Activated CD8-positive, alpha-beta T cell treated with anti-CD3 and anti-CD28 coated beads, Interleukin-2, amount 10 ng/mL, durations not matched to agents 7 days and 5 days (primary cell): ENCODE results near the gene VENTX. TPM values are rescaled to one million over a fixed set of nuclear protein-coding genes. Genes with fewer than 3 reads are reported as not detected.
"Not testable (repeated sequence)": the region's sequence is repeated elsewhere in the genome, so short reads cannot be mapped to it uniquely, and the experiment has no call there.

Source experiments
- ATAC-seq: fragments of 150-1000 bp; cut with Tn5 transposase; one replicate; pipeline ENCODE4 v1.10.0; 2021; ENCODE audit warnings: moderate library complexity
- CTCF ChIA-PET: fragments of 350-600 bp; sonication (Branson Sonifier 250); formaldehyde crosslinking; loops from one replicate; lab custom pipeline; 2021; ENCODE audit warnings: antibody characterized with exemption; lab: Charles Lee
- POLR2A ChIA-PET: fragments of 350-600 bp; sonication (Branson Sonifier 250); formaldehyde crosslinking; loops from one replicate; lab custom pipeline; 2021; ENCODE audit warnings: antibody characterized with exemption; lab: Charles Lee
- DNase-seq: peaks from one replicate; pipeline ENCODE4 v3.0.0-alpha.2; 2020
- H3K27ac Mint-ChIP-seq: one replicate; pipeline ENCODE4 v1.8.0; 2021; ENCODE audit warnings: mild to moderate bottlenecking, mixed read lengths
- H3K27me3 Mint-ChIP-seq: one replicate; pipeline ENCODE4 v1.8.0; 2021; ENCODE audit warnings: low read depth, mixed read lengths
- H3K36me3 Mint-ChIP-seq: one replicate; pipeline ENCODE4 v1.8.0; 2021; ENCODE audit warnings: low read depth, mixed read lengths
- H3K4me1 Mint-ChIP-seq: one replicate; pipeline ENCODE4 v1.8.0; 2021; ENCODE audit warnings: low read depth, mixed read lengths
- H3K4me3 Mint-ChIP-seq: one replicate; pipeline ENCODE4 v1.8.0; 2021; ENCODE audit warnings: mild to moderate bottlenecking, mixed read lengths
- H3K9me3 Mint-ChIP-seq: one replicate; pipeline ENCODE4 v1.8.0; 2022; ENCODE audit warnings: mixed read lengths; ENCODE audit not compliant: insufficient read depth
- total RNA-seq, 2 experiments: library from RNA; stranded (reverse); gene quantifications; one replicate each; pipeline ENCODE4 v1.2.3, GENCODE V29; 2021

VENTX gene
- total RNA-seq, 2 experiments from 2014 or later: not detected

- ATAC-seq (peak; percentile 18), DNase-seq (peak; percentile 66)
- ChIA-PET POLR2A (interaction anchor here (0.8 to 1.5 kb wide), 2 partner anchors 17 to 20 kb away, joined by 4 to 5 read pairs; no protein-coding TSS in a partner anchor), CTCF (interaction anchor here (1.1 to 4.1 kb wide), 7 partner anchors 17 to 115 kb away, joined by 3 to 14 read pairs (median 6); no protein-coding TSS in a partner anchor)
- peaks cover 2% of the 10 kb centered on the region for H3K27me3 Mint-ChIP-seq
- H3K36me3 Mint-ChIP-seq: peaks cover 8% of the 10 kb centered on the region
- H3K9me3 Mint-ChIP-seq: no peaks in the 10 kb centered on the region
- peak overlapping the region; percentile 62 for H3K4me3 Mint-ChIP-seq
- H3K27ac Mint-ChIP-seq: peak overlapping the region; percentile 95
- H3K4me1 Mint-ChIP-seq: peaks cover 61% of the 10 kb centered on the region
Measured at GRCh38 chr10:133258066-133258817, 20.6 kb downstream of the VENTX start.

- POLR2A ChIA-PET: interaction anchor here (0.7 to 1.5 kb wide), 5 partner anchors 16 to 19 kb away, joined by 3 to 7 read pairs (median 4); no protein-coding TSS in a partner anchor
- H3K36me3 Mint-ChIP-seq: peaks cover 10% of the 10 kb centered on the region
- H3K4me3 Mint-ChIP-seq: peak overlapping the region; percentile 60
- CTCF ChIA-PET: interaction anchor here (0.7 to 4.1 kb wide), 8 partner anchors 16 to 262 kb away, joined by 3 to 14 read pairs (median 6); no protein-coding TSS in a partner anchor
- no peaks in the 10 kb centered on the region for H3K9me3 Mint-ChIP-seq
- DNase-seq (peak; percentile 89), ATAC-seq (peak; percentile 39)
- peaks cover 2% of the 10 kb centered on the region for H3K27me3 Mint-ChIP-seq
- peak overlapping the region; percentile 95 for H3K27ac Mint-ChIP-seq
- H3K4me1 Mint-ChIP-seq: peaks cover 69% of the 10 kb centered on the region
Measured at GRCh38 chr10:133258818-133259601, 21.4 kb downstream of the VENTX start.

GRCh38 chr10:133259602-133259989 is 21.9 kb downstream of the VENTX start:
- Mint-ChIP-seq H3K4me1 (peaks cover 75% of the 10 kb centered on the region), H3K27ac (peak overlapping the region; percentile 95), H3K27me3 (peaks cover 2% of the 10 kb centered on the region), H3K4me3 (peak overlapping the region; percentile 60), H3K9me3 (no peaks in the 10 kb centered on the region), H3K36me3 (peaks cover 14% of the 10 kb centered on the region)
- ChIA-PET POLR2A (interaction anchor here (0.7 to 1.0 kb wide), 3 partner anchors 15 to 18 kb away, joined by 3 to 7 read pairs (median 3); no protein-coding TSS in a partner anchor), CTCF (interaction anchor here (1.3 to 4.1 kb wide), 5 partner anchors 15 to 116 kb away, joined by 5 to 14 read pairs (median 6); no protein-coding TSS in a partner anchor)
- ATAC-seq (no peak), DNase-seq (no peak)

GRCh38 chr10:133260895-133261725 is 23.5 kb downstream of the VENTX start:
- CTCF ChIA-PET: interaction anchor here (1.0 to 1.5 kb wide), 4 partner anchors 15 to 68 kb away, joined by 3 to 5 read pairs (median 4); partner anchors contain the start of gene ADAM8
- POLR2A ChIA-PET: interaction anchor here (0.9 to 1.4 kb wide), 2 partner anchors 15 to 20 kb away, joined by 4 to 7 read pairs; partner anchors contain the start of gene ADAM8
- DNase-seq: peak; percentile 73
- Mint-ChIP-seq H3K9me3 (no peaks in the 10 kb centered on the region), H3K27me3 (no peaks in the 10 kb centered on the region), H3K4me3 (peak overlapping the region; percentile 74), H3K4me1 (peaks cover 87% of the 10 kb centered on the region), H3K36me3 (peaks cover 23% of the 10 kb centered on the region), H3K27ac (peak overlapping the region; percentile 95)
- ATAC-seq: peak; percentile 50

- H3K4me1 Mint-ChIP-seq: peaks cover 82% of the 10 kb centered on the region
- no peaks in the 10 kb centered on the region for H3K9me3 Mint-ChIP-seq
- peak; percentile 49 for ATAC-seq
- peak overlapping the region; percentile 74 for H3K4me3 Mint-ChIP-seq
- ChIA-PET CTCF (interaction anchor here (1.0 to 2.9 kb wide), 5 partner anchors 10 to 68 kb away, joined by 3 to 17 read pairs (median 4); partner anchors contain the start of gene ADAM8), POLR2A (interaction anchor here (1.4 kb wide), 1 partner anchor 14 kb away, joined by 7 read pairs; the partner anchor contains the start of gene ADAM8)
- H3K27me3 Mint-ChIP-seq: no peaks in the 10 kb centered on the region
- H3K27ac Mint-ChIP-seq: peak overlapping the region; percentile 60
- H3K36me3 Mint-ChIP-seq: peaks cover 23% of the 10 kb centered on the region
- DNase-seq: peak; percentile 90
Measured at GRCh38 chr10:133261726-133262325, 24.2 kb downstream of the VENTX start.

- POLR2A ChIA-PET: interaction anchor here (0.6 kb wide), 2 partner anchors 12 to 127 kb away, joined by 3 read pairs; no protein-coding TSS in a partner anchor
- H3K36me3 Mint-ChIP-seq: peaks cover 23% of the 10 kb centered on the region
Measured at GRCh38 chr10:133262696-133263095, 25.0 kb downstream of the VENTX start.

GRCh38 chr10:133263674-133264073 is 26.0 kb downstream of the VENTX start:
- Mint-ChIP-seq H3K4me3 (no peak overlapping the region), H3K36me3 (peaks cover 23% of the 10 kb centered on the region), H3K27ac (peak overlapping the region; percentile 76), H3K27me3 (no peaks in the 10 kb centered on the region), H3K4me1 (peaks cover 65% of the 10 kb centered on the region), H3K9me3 (no peaks in the 10 kb centered on the region)
- ChIA-PET CTCF (interaction anchor here (0.6 to 2.9 kb wide), 2 partner anchors 12 to 16 kb away, joined by 3 to 17 read pairs; partner anchors contain the start of gene ADAM8), POLR2A (interaction anchor here (0.9 to 2.1 kb wide), 3 partner anchors 9 to 44 kb away, joined by 3 to 11 read pairs (median 5); partner anchors contain the start of gene ADAM8)
- no peak for DNase-seq
- ATAC-seq: no peak

More at GRCh38 chr10:133262696-133263095, 25.0 kb downstream of the VENTX start:
- Mint-ChIP-seq H3K4me3 (no peak overlapping the region), H3K27me3 (no peaks in the 10 kb centered on the region), H3K9me3 (no peaks in the 10 kb centered on the region), H3K4me1 (peaks cover 74% of the 10 kb centered on the region), H3K27ac (no peak overlapping the region)
- no peak for ATAC-seq
- CTCF ChIA-PET: interaction anchor here (1.0 to 2.9 kb wide), 2 partner anchors 10 to 13 kb away, joined by 3 to 17 read pairs; partner anchors contain the start of gene ADAM8
- DNase-seq: no peak

GRCh38 chr10:133264461-133264860 is 26.8 kb downstream of the VENTX start:
- no peak for ATAC-seq
- peak; percentile 75 for DNase-seq

GRCh38 chr10:133265052-133265451 is 27.4 kb downstream of the VENTX start:
- DNase-seq, H3K4me3 Mint-ChIP-seq, ATAC-seq, H3K9me3 Mint-ChIP-seq, H3K27ac Mint-ChIP-seq, CTCF ChIA-PET, H3K27me3 Mint-ChIP-seq: not testable (repeated sequence)
- POLR2A ChIA-PET: interaction anchor here (2.1 kb wide), 1 partner anchor 11 kb away, joined by 11 read pairs; the partner anchor contains the start of gene ADAM8
- peaks cover 53% of the 10 kb centered on the region for H3K4me1 Mint-ChIP-seq
- peaks cover 23% of the 10 kb centered on the region for H3K36me3 Mint-ChIP-seq

More at GRCh38 chr10:133264461-133264860, 26.8 kb downstream of the VENTX start:
- Mint-ChIP-seq H3K27ac (peak overlapping the region; percentile 76), H3K4me3 (peak overlapping the region; percentile 18), H3K4me1 (peaks cover 58% of the 10 kb centered on the region), H3K27me3 (no peaks in the 10 kb centered on the region), H3K9me3 (no peaks in the 10 kb centered on the region), H3K36me3 (peaks cover 23% of the 10 kb centered on the region)
- POLR2A ChIA-PET: interaction anchor here (0.9 to 2.1 kb wide), 3 partner anchors 8 to 43 kb away, joined by 3 to 11 read pairs (median 5); partner anchors contain the start of gene ADAM8
- CTCF ChIA-PET: interaction anchor here (2.9 kb wide), 1 partner anchor 11 kb away, joined by 17 read pairs; the partner anchor contains the start of gene ADAM8
